A549 (cell line): Measurements from ENCODE around the gene RNASE1.
"Not testable (repeated sequence)": the region's sequence is repeated elsewhere in the genome, so short reads cannot be mapped to it uniquely, and the experiment has no call there.

Source experiments
- CTCF ChIP-seq: fragments of >200 bp; sonication (Bioruptor Twin); formaldehyde crosslinking; IDR thresholded peaks from 3 replicates; pipeline ENCODE4 v1.5.1; 2016
- JUN ChIP-seq, 2 experiments: fragments of >200 bp; sonication (Bioruptor Twin); formaldehyde crosslinking; IDR thresholded peaks; 2 replicates in 1 of 2; 3 replicates in 1 of 2; pipeline ENCODE4 v1.6.1; 2016 to 2017
- MAFK ChIP-seq: fragments of 450-650 bp; IDR thresholded peaks from 2 replicates; pipeline ENCODE4 v1.6.1; 2014; ENCODE audit not compliant: partially characterized antibody
- POLR2A ChIP-seq: IDR thresholded peaks from 2 replicates; pipeline ENCODE4 v1.6.1; 2012; ENCODE audit warnings: mild to moderate bottlenecking, low read length
- USF2 ChIP-seq: fragments of 450-650 bp; IDR thresholded peaks from 2 replicates; pipeline ENCODE4 v1.6.1; 2014; ENCODE audit warnings: antibody characterized with exemption

- TF ChIP-seq USF2; JUN (IDR thresholded peaks at IDR 0.05); POLR2A; CTCF: not testable (repeated sequence)
- peak; percentile 37 for TF ChIP-seq MAFK
These were observed 24.0 kb upstream of the RNASE1 start for GRCh38 chr14:20826666-20827065.
